NCI-H510A treated with DMSO at 0.1 percent for 48 hours (cell line): ENCODE results near the gene HMX1.

Experiments used
- DNase-seq: peaks from one replicate; lab custom pipeline; 2025; lab: John Stamatoyannopoulos, UW

Gene HMX1

GRCh38 chr4:8910100-8910821 lies 38.6 kb upstream of the HMX1 start:
- no peak for DNase-seq

- DNase-seq: no peak
Observed at GRCh38 chr4:8909548-8909947, 37.9 kb upstream of the HMX1 start.

- DNase-seq: no peak
Observed at GRCh38 chr4:8908206-8908893, 36.7 kb upstream of the HMX1 start.

GRCh38 chr4:8907596-8908205 lies 36.1 kb upstream of the HMX1 start:
- no peak for DNase-seq

GRCh38 chr4:8906991-8907595 lies 35.5 kb upstream of the HMX1 start:
- no peak for DNase-seq

- DNase-seq: no peak
Observed at GRCh38 chr4:8906668-8906970, 35.0 kb upstream of the HMX1 start.

- no peak for DNase-seq
Observed at GRCh38 chr4:8905773-8906667, 34.4 kb upstream of the HMX1 start.

- no peak for DNase-seq
Observed at GRCh38 chr4:8905226-8905772, 33.7 kb upstream of the HMX1 start.

GRCh38 chr4:8904666-8905065 lies 33.0 kb upstream of the HMX1 start:
- no peak for DNase-seq

GRCh38 chr4:8904041-8904501 lies 32.4 kb upstream of the HMX1 start:
- no peak for DNase-seq

- DNase-seq: no peak
Observed at GRCh38 chr4:8901335-8901734, 29.7 kb upstream of the HMX1 start.

- no peak for DNase-seq
Observed at GRCh38 chr4:8900588-8900987, 28.9 kb upstream of the HMX1 start.

- DNase-seq: no peak
Observed at GRCh38 chr4:8898419-8898818, 26.8 kb upstream of the HMX1 start.

GRCh38 chr4:8897251-8898167 lies 25.9 kb upstream of the HMX1 start:
- no peak for DNase-seq

GRCh38 chr4:8896506-8896905 lies 24.9 kb upstream of the HMX1 start:
- DNase-seq: no peak

- no peak for DNase-seq
Observed at GRCh38 chr4:8896071-8896470, 24.4 kb upstream of the HMX1 start.

GRCh38 chr4:8895295-8895694 lies 23.7 kb upstream of the HMX1 start:
- DNase-seq: no peak

GRCh38 chr4:8894424-8894816 lies 22.8 kb upstream of the HMX1 start:
- no peak for DNase-seq

GRCh38 chr4:8893624-8894423 lies 22.2 kb upstream of the HMX1 start:
- no peak for DNase-seq

GRCh38 chr4:8893227-8893623 lies 21.6 kb upstream of the HMX1 start:
- DNase-seq: no peak
